Measurements from ENCODE around the gene SCCPDH. TPM values are rescaled to one million over a fixed set of nuclear protein-coding genes. Genes with fewer than 3 reads are reported as not detected.

SCCPDH gene
- total RNA-seq, 2 donors from 2014 or later = 21.4 to 23.1 TPM

DNA sequence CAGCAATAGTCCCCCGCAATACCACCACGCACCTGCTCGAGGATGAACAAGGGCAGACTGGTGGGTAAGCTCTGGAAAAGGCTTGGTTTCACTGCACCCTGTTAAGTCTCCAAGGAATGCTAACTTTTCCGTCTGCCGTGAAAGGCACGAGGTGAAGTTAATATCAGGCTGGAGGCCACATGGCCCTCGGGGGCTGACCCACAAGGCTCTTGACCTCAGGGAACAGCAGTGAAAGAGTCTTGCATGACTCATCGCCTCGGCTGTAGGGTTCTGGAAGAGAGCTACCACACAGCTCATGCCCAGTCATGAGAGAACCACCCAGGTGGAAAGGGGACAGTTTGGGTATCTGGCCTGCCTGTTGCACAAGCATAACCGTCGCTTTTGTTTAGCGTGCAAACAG lies 24.7 kb downstream of the SCCPDH start:
- Histone ChIP-seq H3K4me1 (no peaks in the 10 kb centered on the region), H3K9me3 (no peaks in the 10 kb centered on the region), H3K27ac (no peak overlapping the region), H3K4me3 (no peak overlapping the region), H3K36me3 (peaks cover 11% of the 10 kb centered on the region), H3K27me3 (no peaks in the 10 kb centered on the region)
- TF ChIP-seq, protein P1, sequence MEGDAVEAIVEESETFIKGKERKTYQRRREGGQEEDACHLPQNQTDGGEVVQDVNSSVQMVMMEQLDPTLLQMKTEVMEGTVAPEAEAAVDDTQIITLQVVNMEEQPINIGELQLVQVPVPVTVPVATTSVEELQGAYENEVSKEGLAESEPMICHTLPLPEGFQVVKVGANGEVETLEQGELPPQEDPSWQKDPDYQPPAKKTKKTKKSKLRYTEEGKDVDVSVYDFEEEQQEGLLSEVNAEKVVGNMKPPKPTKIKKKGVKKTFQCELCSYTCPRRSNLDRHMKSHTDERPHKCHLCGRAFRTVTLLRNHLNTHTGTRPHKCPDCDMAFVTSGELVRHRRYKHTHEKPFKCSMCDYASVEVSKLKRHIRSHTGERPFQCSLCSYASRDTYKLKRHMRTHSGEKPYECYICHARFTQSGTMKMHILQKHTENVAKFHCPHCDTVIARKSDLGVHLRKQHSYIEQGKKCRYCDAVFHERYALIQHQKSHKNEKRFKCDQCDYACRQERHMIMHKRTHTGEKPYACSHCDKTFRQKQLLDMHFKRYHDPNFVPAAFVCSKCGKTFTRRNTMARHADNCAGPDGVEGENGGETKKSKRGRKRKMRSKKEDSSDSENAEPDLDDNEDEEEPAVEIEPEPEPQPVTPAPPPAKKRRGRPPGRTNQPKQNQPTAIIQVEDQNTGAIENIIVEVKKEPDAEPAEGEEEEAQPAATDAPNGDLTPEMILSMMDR (IDR thresholded peaks at IDR 0.05) = no peak
- DNase-seq (ENCODE audit: low spot score) = no peak

DNA sequence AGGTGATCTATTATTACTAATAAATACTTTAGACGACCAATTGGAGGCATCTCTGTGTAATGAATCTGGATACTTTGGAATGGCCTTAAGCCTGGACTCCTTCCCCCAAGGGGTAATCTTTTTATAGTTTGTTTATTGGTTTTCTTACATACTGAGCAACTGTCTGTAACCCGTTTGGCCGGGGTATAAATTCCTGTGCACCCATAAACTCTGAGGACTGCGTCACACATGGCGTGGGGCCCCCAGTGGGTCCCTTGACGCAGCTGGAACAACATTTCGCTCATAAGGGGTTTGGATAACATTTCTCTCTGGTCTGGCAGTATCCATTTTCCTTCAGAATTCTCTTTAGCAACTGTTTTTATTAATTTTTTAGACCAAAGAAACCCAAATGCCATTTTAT lies 26.5 kb downstream of the SCCPDH start:
- H3K27me3 ChIP-seq = no peaks in the 10 kb centered on the region
- H3K36me3 ChIP-seq = no peaks in the 10 kb centered on the region
- no peaks in the 10 kb centered on the region for H3K4me1 ChIP-seq
- TF ChIP-seq, protein P1 (IDR thresholded peaks at IDR 0.05) = no peak
- DNase-seq (ENCODE audit: low spot score) = no peak
- no peak overlapping the region for H3K27ac ChIP-seq
- no peak overlapping the region for H3K4me3 ChIP-seq
- no peaks in the 10 kb centered on the region for H3K9me3 ChIP-seq

DNA sequence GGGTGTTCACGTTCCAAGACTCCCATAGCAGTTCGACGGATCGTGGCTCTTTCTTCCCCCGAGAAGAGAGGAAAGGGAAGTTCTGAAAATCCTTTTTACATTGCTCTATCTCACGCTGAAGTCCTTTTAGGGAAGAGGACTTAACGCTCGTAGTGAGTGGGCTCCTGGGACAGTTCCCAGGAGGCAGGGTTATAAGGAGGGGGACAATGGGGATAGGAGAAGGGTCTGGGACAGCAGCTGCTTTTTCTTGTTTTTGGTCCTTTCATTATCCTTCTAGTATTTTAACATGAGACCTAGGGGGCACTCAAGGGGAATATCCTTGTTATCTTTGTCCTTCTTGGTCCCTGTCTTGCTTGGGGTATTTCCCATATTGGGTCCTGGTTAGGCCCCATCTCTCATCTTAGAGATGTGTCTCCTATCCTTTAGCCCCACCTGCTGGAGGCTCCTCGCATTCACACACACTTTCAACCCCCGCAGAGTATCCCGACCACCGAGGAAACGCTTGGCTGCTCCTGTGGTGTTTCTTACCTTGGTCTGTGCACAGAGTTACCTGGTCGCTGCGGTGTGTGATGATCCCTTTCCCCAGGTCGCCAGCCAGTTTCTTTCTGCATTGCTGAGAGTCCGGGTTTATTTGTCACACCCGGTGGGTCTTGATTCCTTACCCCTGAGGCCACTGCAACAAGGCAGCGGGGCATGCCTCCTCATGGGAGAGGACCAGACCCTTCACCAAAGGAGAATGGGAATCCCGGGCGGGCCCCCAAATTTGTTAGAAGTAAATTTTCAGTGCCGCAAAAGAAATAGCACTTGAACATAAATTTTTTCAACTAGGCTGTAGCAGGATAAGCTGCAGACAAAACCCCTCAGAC lies 29.7 kb downstream of the SCCPDH start:
- H3K9me3 ChIP-seq = no peaks in the 10 kb centered on the region
- H3K27ac ChIP-seq = no peak overlapping the region
- H3K4me1 ChIP-seq = no peaks in the 10 kb centered on the region
- DNase-seq (ENCODE audit: low spot score) = no peak
- no peaks in the 10 kb centered on the region for H3K36me3 ChIP-seq
- TF ChIP-seq, protein P1 (IDR thresholded peaks at IDR 0.05) = peak; percentile 72 to 81
- H3K4me3 ChIP-seq = no peak overlapping the region
- no peaks in the 10 kb centered on the region for H3K27me3 ChIP-seq

DNA sequence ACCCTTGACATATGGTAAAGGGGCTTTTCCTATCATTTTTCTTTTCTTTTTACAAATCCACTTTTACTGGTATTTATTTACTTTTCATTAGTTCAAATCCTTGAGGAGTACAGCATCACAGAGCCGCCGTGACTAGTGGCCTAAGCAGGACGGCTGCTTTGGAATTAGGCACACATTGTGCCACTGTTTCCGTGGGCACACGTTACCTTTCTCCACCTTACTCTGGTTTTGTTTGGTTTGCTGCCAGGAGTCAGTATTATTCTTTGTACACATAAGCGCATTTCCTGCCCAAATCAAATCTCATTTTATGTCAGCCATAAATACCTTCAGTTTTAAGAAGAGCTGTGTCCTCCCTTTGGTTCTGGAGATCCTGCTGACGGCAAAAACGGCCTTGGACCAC lies 31.2 kb downstream of the SCCPDH start:
- H3K4me3 ChIP-seq = no peak overlapping the region
- no peaks in the 10 kb centered on the region for H3K4me1 ChIP-seq
- DNase-seq (ENCODE audit: low spot score) = no peak
- H3K9me3 ChIP-seq = no peaks in the 10 kb centered on the region
- TF ChIP-seq, protein P1 (IDR thresholded peaks at IDR 0.05) = no peak
- no peaks in the 10 kb centered on the region for H3K27me3 ChIP-seq
- peaks cover 8% of the 10 kb centered on the region for H3K36me3 ChIP-seq
- H3K27ac ChIP-seq = no peak overlapping the region

DNA sequence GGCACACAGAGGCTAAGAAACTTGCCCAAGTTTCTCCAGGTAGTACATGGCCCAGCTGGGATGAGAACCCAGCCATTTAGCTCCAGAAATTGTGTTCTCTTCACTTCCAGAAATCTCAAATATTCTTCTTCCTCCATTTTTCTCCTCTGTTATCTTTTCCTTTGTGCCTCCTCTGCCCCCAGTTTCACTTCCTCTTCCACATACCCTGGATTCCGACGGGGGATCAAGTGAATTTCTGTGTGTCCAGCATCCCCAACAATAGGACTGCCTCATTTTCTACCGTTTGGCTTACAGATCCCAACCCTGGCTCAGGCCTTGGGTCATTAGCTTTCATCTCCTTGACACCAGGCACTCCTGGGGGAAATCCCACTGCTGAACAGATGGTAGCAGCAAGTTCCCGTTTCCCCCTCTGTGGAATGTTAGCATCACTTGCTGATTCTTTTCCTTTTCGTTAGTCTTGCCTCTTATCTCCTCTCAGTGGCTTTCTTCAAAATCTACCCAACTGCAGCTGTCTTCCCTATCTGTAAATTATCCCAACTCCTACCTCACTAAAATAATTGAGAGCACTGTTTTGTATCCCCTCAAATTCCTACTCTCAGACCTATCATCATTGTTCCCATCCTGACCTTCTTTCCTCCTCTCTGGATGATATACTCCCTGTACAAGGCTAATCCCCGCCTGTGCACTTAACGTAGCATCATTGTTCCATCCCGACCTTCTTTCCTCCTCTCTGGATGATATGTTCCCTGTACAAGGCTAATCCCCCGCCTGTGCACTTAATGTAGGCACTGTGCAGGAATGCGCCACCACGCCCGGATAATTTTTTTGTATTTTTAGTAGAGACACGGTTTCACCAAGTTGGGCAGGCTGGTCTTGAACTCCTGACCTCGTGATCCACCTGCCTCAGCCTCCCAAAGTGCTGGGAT lies 36.5 kb downstream of the SCCPDH start:
- TF ChIP-seq, protein P1 (IDR thresholded peaks at IDR 0.05) = no peak
- H3K27me3 ChIP-seq = no peaks in the 10 kb centered on the region
- H3K36me3 ChIP-seq = peaks cover 37% of the 10 kb centered on the region
- no peak for DNase-seq (ENCODE audit: low spot score)
- no peaks in the 10 kb centered on the region for H3K9me3 ChIP-seq
- H3K4me1 ChIP-seq = no peaks in the 10 kb centered on the region
- no peak overlapping the region for H3K4me3 ChIP-seq
- no peak overlapping the region for H3K27ac ChIP-seq
